HepG2 (cell line): ENCODE measurements around the gene NFKB1. TPM values are rescaled to one million over a fixed set of nuclear protein-coding genes. Genes with fewer than 3 reads are reported as not detected.

ENCODE experiments used
- ARID3A ChIP-seq: IDR thresholded peaks from 2 replicates; pipeline ENCODE4 v1.6.1; 2012; ENCODE audit warnings: low read depth, low read length, improper control_type of control experiment
- CAMTA2 ChIP-seq: sonication (generic); formaldehyde crosslinking; IDR thresholded peaks from 2 replicates; pipeline ENCODE4 v1.4.0; 2020; ENCODE audit warnings: mild to moderate bottlenecking, missing genetic modification reagents, borderline replicate concordance
- FOXP4 ChIP-seq: sonication (generic); formaldehyde crosslinking; IDR thresholded peaks from 2 replicates; pipeline ENCODE4 v1.4.0; 2020; ENCODE audit warnings: missing genetic modification reagents
- IKZF4 ChIP-seq: sonication (generic); formaldehyde crosslinking; IDR thresholded peaks from 2 replicates; pipeline ENCODE4 v1.5.1; 2020; ENCODE audit warnings: borderline replicate concordance, mild to moderate bottlenecking, low read depth, missing genetic modification reagents; ENCODE audit errors: not compliant biosample characterization
- KMT2B ChIP-seq: IDR thresholded peaks from 2 replicates; pipeline ENCODE4 v1.6.1; 2016; ENCODE audit warnings: missing genetic modification reagents, missing compliant biosample characterization
- NFIC ChIP-seq: IDR thresholded peaks from 2 replicates; pipeline ENCODE4 v1.6.1; 2012; ENCODE audit warnings: mild to moderate bottlenecking, low read length, inconsistent platforms
- NKX3-1 ChIP-seq: sonication (generic); formaldehyde crosslinking; IDR thresholded peaks from 2 replicates; pipeline ENCODE4 v1.5.0; 2020; ENCODE audit warnings: missing genetic modification reagents
- PHF20 ChIP-seq: sonication (generic); formaldehyde crosslinking; IDR thresholded peaks from 2 replicates; pipeline ENCODE4 v1.5.0; 2020; ENCODE audit warnings: mild to moderate bottlenecking, missing genetic modification reagents
- PITX1 ChIP-seq: sonication (generic); formaldehyde crosslinking; IDR thresholded peaks from 2 replicates; pipeline ENCODE4 v1.5.1; 2020; ENCODE audit warnings: mild to moderate bottlenecking, missing genetic modification reagents
- PLRG1 ChIP-seq: fragments of 450-650 bp; conservative IDR thresholded peaks from 2 replicates; pipeline ENCODE4 v1.6.1; 2016
- RBFOX2 ChIP-seq: fragments of 200-400 bp; formaldehyde crosslinking; IDR thresholded peaks from 2 replicates; pipeline ENCODE4 v1.6.1; 2017; ENCODE audit warnings: low read depth, mild to moderate bottlenecking, low read length
- SNAPC2 ChIP-seq: sonication (generic); formaldehyde crosslinking; IDR thresholded peaks from 2 replicates; pipeline ENCODE4 v1.8.1; 2022; ENCODE audit warnings: mild to moderate bottlenecking, missing genetic modification reagents
- TFAP4 ChIP-seq: sonication (generic); IDR thresholded peaks from 2 replicates; pipeline ENCODE4 v1.6.1; 2016; ENCODE audit warnings: low read depth, borderline replicate concordance
- UBTF ChIP-seq: sonication (generic); formaldehyde crosslinking; IDR thresholded peaks from 2 replicates; pipeline ENCODE4 v1.4.0; 2020; ENCODE audit warnings: mild to moderate bottlenecking, missing genetic modification reagents
- ZMYM4 ChIP-seq: sonication (generic); formaldehyde crosslinking; IDR thresholded peaks from 2 replicates; pipeline ENCODE4 v1.8.1; 2023; ENCODE audit warnings: mild to moderate bottlenecking, missing genetic modification reagents
- ZNF280D ChIP-seq: sonication (generic); formaldehyde crosslinking; IDR thresholded peaks from 2 replicates; pipeline ENCODE4 v1.5.1; 2020; ENCODE audit warnings: mild to moderate bottlenecking, missing genetic modification reagents
- ZNF563 ChIP-seq: sonication (generic); formaldehyde crosslinking; IDR thresholded peaks from 2 replicates; pipeline ENCODE4 v1.8.0; 2022; ENCODE audit warnings: mild to moderate bottlenecking, moderate library complexity, missing genetic modification reagents
- ZNF569 ChIP-seq: sonication (generic); formaldehyde crosslinking; IDR thresholded peaks from 2 replicates; pipeline ENCODE4 v1.5.0; 2020; ENCODE audit warnings: mild to moderate bottlenecking, missing genetic modification reagents, moderate library complexity, borderline replicate concordance
- ZNF816 ChIP-seq: sonication (generic); formaldehyde crosslinking; IDR thresholded peaks from 2 replicates; pipeline ENCODE4 v1.8.0; 2022; ENCODE audit warnings: missing genetic modification reagents, mild to moderate bottlenecking, borderline replicate concordance
- polyA plus RNA-seq, 8 experiments: library from polyadenylated mRNA; depleted of rRNA in 3 of 8; stranded (reverse) in 7 of 8; unstranded in 1 of 8; fragments of >200 nt; fragmentation: Illumina TruSeq in 4 of 8; extraction: Trizol in 4 of 8; gene quantifications; 2 replicates each; pipeline versions ENCODE4 v1.2.1 to v1.2.3, GENCODE V29; 2011 to 2016; ENCODE audit warnings: low read depth in 4 of 8, missing spikeins in 1 of 8, mixed read lengths in 1 of 8; ENCODE audit not compliant: insufficient read depth in 1 of 8
- total RNA-seq, 5 experiments: library from RNA; depleted of rRNA; stranded (reverse); fragments of >200 nt; fragmentation: Illumina TruSeq; extraction: Trizol; gene quantifications; 2 replicates each; pipeline ENCODE4 v1.2.3, GENCODE V29; 2016; ENCODE audit warnings: low read depth in 1 of 5

Gene NFKB1
- total and polyA plus RNA-seq, 2 of the 13 experiments (the other 11 are each of a cell fraction or from before 2014, with no cell fraction given) = 15.4 to 31.6 TPM

GRCh38 chr4:102620697-102621497, 119.7 kb downstream of the NFKB1 start (continued):
- TF ChIP-seq UBTF (no peak), IKZF4 (CRISPR knock-in tag) (no peak), ZNF563 (CRISPR knock-in tag) (no peak), ZNF280D (CRISPR knock-in tag) (no peak), ARID3A (peak; percentile 73; the same call in 1 of the 2 replicates), PLRG1 (no peak), RBFOX2 (0 out of 2 replicates have a peak, but pooled peaks have one; percentile 24), ZNF816 (CRISPR knock-in tag) (no peak), SNAPC2 (CRISPR knock-in tag) (0 out of 2 replicates have a peak, but pooled peaks have one; percentile 28), PHF20 (CRISPR knock-in tag) (peak; percentile 44; the same call in 1 of the 2 replicates), FOXP4 (CRISPR knock-in tag) (peak; percentile 47; the same call in 1 of the 2 replicates), CAMTA2 (CRISPR knock-in tag) (no peak), KMT2B (no peak), TFAP4 (no peak; the same call in 1 of the 2 replicates), NKX3-1 (no peak), PITX1 (CRISPR knock-in tag) (no peak), NFIC (peak; percentile 39; the same call in 1 of the 2 replicates), ZNF569 (CRISPR knock-in tag) (no peak), ZMYM4 (CRISPR knock-in tag) (peak; percentile 61)
